HG03575 (cell line): Measurements from ENCODE around the gene UBR3.
"Not testable (repeated sequence)": the region's sequence is repeated elsewhere in the genome, so short reads cannot be mapped to it uniquely, and the experiment has no call there.

Experiments used
- ATAC-seq: cut with Tn5 transposase; IDR thresholded peaks from one replicate; pipeline ENCODE4 v1.9.1; 2021; ENCODE audit not compliant: unreplicated experiment, insufficient number of reproducible peaks, low FRiP score; ENCODE audit errors: extremely low read depth

The UBR3 gene

DNA sequence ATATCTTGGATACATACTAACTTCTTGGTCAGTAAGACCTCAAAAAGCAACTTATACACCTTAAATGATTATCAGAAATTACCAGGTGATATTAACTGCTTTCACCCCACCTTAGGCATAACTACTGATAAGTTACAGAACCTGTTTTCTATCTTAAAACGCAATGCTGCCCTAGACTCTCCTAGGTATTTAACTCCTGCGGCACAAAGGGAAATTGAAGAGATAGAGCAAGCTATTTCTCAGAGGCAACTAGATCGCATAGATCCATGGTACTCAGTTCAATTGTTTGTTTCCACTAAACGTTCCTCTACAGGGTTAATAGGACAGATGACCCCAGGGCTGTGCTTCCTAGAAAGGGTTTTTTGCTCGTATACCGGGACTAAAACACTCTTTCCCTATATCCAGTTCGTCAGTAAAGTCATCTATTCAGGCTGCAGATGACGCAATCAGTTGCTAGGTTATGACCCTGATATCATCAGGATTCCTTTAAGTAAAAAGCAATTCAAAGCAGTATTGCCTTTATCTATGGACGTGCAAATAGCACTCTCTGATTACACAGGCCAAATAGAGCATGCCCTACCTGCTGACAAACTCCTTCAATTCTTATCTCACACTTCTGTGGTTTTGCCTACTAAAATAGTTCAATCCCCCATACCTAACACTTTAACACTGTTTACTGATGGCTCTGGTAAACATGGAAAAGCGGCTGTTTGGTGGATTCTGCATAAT lies 288.4 kb downstream of the UBR3 start:
- no peak for ATAC-seq

DNA sequence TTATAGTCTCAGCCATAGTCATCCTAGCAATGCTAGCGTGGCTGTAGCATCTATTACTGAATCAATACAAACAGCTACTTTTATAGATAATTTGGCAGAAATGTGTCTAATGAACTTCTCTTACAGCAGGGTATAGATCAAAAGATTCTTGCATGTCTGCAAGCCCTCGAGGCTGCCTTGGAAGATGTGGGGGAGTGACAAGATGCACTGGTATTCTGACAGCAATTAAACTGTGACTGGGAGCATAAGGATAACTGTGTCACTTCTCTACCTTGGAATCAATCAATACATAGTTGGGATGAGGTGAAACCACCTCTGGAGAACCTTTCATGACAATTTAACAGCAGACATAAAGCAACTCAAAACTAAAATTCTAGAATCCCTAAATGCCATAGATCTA lies 291.4 kb downstream of the UBR3 start:
- no peak for ATAC-seq

- ATAC-seq = not testable (repeated sequence)
Observed at GRCh38 chr2:170119326-170119725, 292.1 kb downstream of the UBR3 start.

- ATAC-seq = no peak
Observed at GRCh38 chr2:170121689-170122088, 294.4 kb downstream of the UBR3 start.

DNA sequence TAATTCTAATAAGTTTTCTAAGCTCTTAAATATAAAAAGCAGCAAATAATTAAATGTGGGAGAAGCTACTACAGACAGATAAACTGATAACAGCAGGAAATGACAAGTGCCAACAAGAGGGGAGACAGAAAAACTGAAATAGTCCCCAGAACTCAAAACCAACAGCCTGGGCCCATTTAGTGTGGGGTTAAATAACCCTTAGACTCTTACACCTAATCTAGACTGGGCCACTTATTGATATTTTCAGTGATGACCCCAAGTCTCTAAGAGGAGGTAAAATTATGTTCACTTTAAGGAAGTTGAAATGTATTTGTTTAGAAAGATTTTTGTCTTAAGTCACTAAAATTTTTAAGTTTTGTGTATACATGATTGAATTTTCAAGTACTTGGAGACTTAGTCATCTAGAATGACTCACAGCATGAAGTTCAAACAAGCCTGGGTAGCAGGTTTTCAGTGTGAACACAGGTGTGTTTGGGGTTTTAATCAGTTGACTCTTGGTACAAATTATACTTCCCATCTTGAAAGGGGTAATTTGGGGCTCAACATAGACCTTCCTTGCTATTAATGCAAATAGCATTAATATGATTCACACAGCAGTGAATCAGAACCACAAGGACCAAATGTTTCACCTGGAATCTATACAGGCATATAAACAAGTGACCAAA lies 295.8 kb downstream of the UBR3 start:
- ATAC-seq = no peak

DNA sequence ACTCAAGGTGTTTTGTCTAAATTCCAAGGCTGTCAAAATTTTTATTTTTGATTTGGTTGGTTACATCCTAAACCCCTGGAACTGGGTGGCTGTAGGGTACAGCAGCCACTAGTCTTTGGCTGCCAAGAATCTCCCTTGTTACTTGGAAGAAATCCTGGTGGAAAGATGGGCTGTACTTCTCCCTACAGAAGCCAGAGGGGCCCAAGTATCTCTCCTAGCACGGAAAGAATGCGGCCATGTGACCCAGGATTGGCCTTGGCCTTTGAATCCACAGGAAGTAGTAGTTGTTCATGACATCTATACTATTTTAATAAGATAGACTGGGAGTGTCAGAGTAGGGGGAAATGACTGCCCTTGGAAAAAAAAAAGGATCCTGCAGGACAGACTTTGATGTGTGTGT lies 296.3 kb downstream of the UBR3 start:
- ATAC-seq = no peak

GRCh38 chr2:170126138-170126728 lies 299.0 kb downstream of the UBR3 start:
- not testable (repeated sequence) for ATAC-seq
